ENCODE data around the gene GLI3. TPM values are rescaled to one million over a fixed set of nuclear protein-coding genes. Genes with fewer than 3 reads are reported as not detected.

Gene GLI3
- total and polyA plus RNA-seq, 2 of the 8 experiments (the other 6 are each of a cell fraction or from before 2014, with no cell fraction given): 8.0 to 31.1 TPM

GRCh38 chr7:42070068-42070467, 166.9 kb downstream of the GLI3 start:
- no peaks in the 10 kb centered on the region for H3K9me3 ChIP-seq (ENCODE audit: insufficient read depth in 2 of 2, low read depth in 1 of 2, low read length in 1 of 2)
- no peak overlapping the region for H3K23ac ChIP-seq (ENCODE audit: insufficient read length)
- no peaks in the 10 kb centered on the region for H3K79me2 ChIP-seq (ENCODE audit: control insufficient read depth in 1 of 2, insufficient read depth in 2 of 2, low read length in 2 of 2)
- H3K4me3 ChIP-seq (ENCODE audit: extremely low read depth in 1 of 4, insufficient read depth in 2 of 4, low read depth in 3 of 4, low read length in 4 of 4): no peak overlapping the region
- H2BK12ac ChIP-seq (ENCODE audit: low read depth, low read length): no peak overlapping the region
- FAIRE-seq (no peak), DNase-seq (ENCODE audit: low read depth in 1 of 2, low spot score in 2 of 2) (no peak)
- no peak overlapping the region for H2BK5ac ChIP-seq (ENCODE audit: low read depth, low read length)
- H3K56ac ChIP-seq (replicated peaks; ENCODE audit: insufficient read length, low read depth, low read length): no peak overlapping the region
- H2BK20ac ChIP-seq (ENCODE audit: low read length): no peak overlapping the region
- H4K8ac ChIP-seq (ENCODE audit: extremely low read depth, insufficient read depth, low read length): no peak overlapping the region
- no peak overlapping the region for H4K5ac ChIP-seq (ENCODE audit: insufficient read length, low read depth, low read length)
- no peak overlapping the region for H3K14ac ChIP-seq (ENCODE audit: insufficient read length)
- no peak overlapping the region for H3K4ac ChIP-seq (replicated peaks; ENCODE audit: insufficient read length, low read depth, low read length)
- peaks cover 0 to 15% (median 4%) of the 10 kb centered on the region in 4 experiments; a peak in 6 of 7 replicates for H3K4me1 ChIP-seq (replicated peaks in 1 of 4; ENCODE audit: control insufficient read depth in 3 of 4, insufficient read depth in 4 of 4, low read length in 3 of 4)
- H4K20me1 ChIP-seq (replicated peaks in 1 of 2; ENCODE audit: control insufficient read depth in 1 of 2, insufficient read depth in 2 of 2, low read length in 2 of 2): no peaks in the 10 kb centered on the region
- ChIA-PET POLR2A (ENCODE audit: partially characterized antibody) (interaction anchor here (1.1 kb wide), 1 partner anchor 21 kb away, joined by 3 read pairs; no protein-coding TSS in a partner anchor), CTCF (ENCODE audit: partially characterized antibody) (interaction anchor here (1.0 kb wide), 1 partner anchor 18 kb away, joined by 3 read pairs; no protein-coding TSS in a partner anchor)
- no peak overlapping the region for H2BK120ac ChIP-seq (replicated peaks; ENCODE audit: low read depth, low read length)
- no peaks in the 10 kb centered on the region for H3K36me3 ChIP-seq (ENCODE audit: control insufficient read depth in 2 of 4, insufficient read depth in 4 of 4, low read length in 3 of 4)
- H4K91ac ChIP-seq (replicated peaks; ENCODE audit: insufficient read length, low read length): no peak overlapping the region
- no peak overlapping the region for H2AFZ ChIP-seq (ENCODE audit: low read length)
- no peak overlapping the region for H2AK5ac ChIP-seq (ENCODE audit: low read depth, low read length)
- WGBS, 2 experiments (ENCODE audit: extremely low coverage in 1 of 2, insufficient coverage in 1 of 2, insufficient read length in 1 of 2, insufficient replicate concordance in 2 of 2, low coverage in 1 of 2, low lambda C conversion rate in 2 of 2, missing lambda C conversion rate in 1 of 2): 96% methylated on average over 2 of the region's 2 CpGs; no CpG with 5 or more reads in 1 of the 2 experiments
- H3K79me1 ChIP-seq (ENCODE audit: low read depth, low read length): no peaks in the 10 kb centered on the region
- TF ChIP-seq KDM4A (IDR thresholded peaks at IDR 0.05; ENCODE audit: low read depth, low read length, severe bottlenecking) (no peak), CEBPB (IDR thresholded peaks at IDR 0.05; ENCODE audit: low read depth, low read length) (no peak), ZNF274 (IDR thresholded peaks at IDR 0.05; ENCODE audit: borderline replicate concordance, extremely low read depth, low read length) (no peak), PHF8 (conservative IDR thresholded peaks at IDR 0.05; ENCODE audit: low read depth, low read length) (no peak), SP1 (IDR thresholded peaks at IDR 0.05; ENCODE audit: low read depth, low read length) (no peak), FOSL1 (IDR thresholded peaks at IDR 0.05; ENCODE audit: insufficient read depth, low read depth, low read length) (no peak), CTBP2 (IDR thresholded peaks at IDR 0.05; ENCODE audit: borderline replicate concordance, insufficient read depth, insufficient read length, low read length) (no peak), EGR1 (IDR thresholded peaks at IDR 0.05; ENCODE audit: borderline replicate concordance, low read depth, low read length) (no peak), CREB1 (IDR thresholded peaks at IDR 0.05) (no peak), KDM1A (IDR thresholded peaks at IDR 0.05; ENCODE audit: borderline replicate concordance, low read length) (no peak), SP4 (IDR thresholded peaks at IDR 0.05; ENCODE audit: low read length) (no peak), RAD21 (IDR thresholded peaks at IDR 0.05 in 1 of 2, conservative IDR thresholded peaks at IDR 0.05 in 1 of 2; ENCODE audit: low read depth in 2 of 2, low read length in 2 of 2) (no peak), TAF7 (optimal IDR thresholded peaks at IDR 0.05; ENCODE audit: borderline replicate concordance, low read depth, low read length) (no peak)
- TF ChIP-seq, protein P1, sequence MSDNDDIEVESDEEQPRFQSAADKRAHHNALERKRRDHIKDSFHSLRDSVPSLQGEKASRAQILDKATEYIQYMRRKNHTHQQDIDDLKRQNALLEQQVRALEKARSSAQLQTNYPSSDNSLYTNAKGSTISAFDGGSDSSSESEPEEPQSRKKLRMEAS (IDR thresholded peaks at IDR 0.05): no peak
- H3K27me3 ChIP-seq (replicated peaks in 1 of 4; ENCODE audit: control insufficient read depth in 3 of 4, extremely low read depth in 1 of 4, insufficient read depth in 3 of 4, low read length in 3 of 4): no peaks in the 10 kb centered on the region
- H3K9ac ChIP-seq (replicated peaks in 1 of 4; ENCODE audit: extremely low read depth in 1 of 4, low read depth in 3 of 4, low read length in 3 of 4): no peak overlapping the region
- no peak overlapping the region for H3K27ac ChIP-seq (ENCODE audit: low read depth, low read length)
- no peak overlapping the region for H3K4me2 ChIP-seq (ENCODE audit: insufficient read depth in 1 of 2, low read depth in 2 of 2, low read length in 2 of 2)
- no peak overlapping the region for H2BK15ac ChIP-seq (ENCODE audit: low read length)
- H3K18ac ChIP-seq (ENCODE audit: extremely low read depth, low read length): no peak overlapping the region
- H3K23me2 ChIP-seq (ENCODE audit: low read depth, low read length): no peaks in the 10 kb centered on the region
